Ovary (tissue), 9 donors: ENCODE results near the gene CFAP43. TPM values are rescaled to one million over a fixed set of nuclear protein-coding genes. Genes with fewer than 3 reads are reported as not detected.
"Not testable (repeated sequence)": the region's sequence is repeated elsewhere in the genome, so short reads cannot be mapped to it uniquely, and the experiment has no call there.

Experiments
- DNase-seq, 5 donors: peaks; one replicate each; pipeline ENCODE4 v3.0.0-alpha.2; 2019 to 2020
- H3K27ac ChIP-seq, 2 donors: fragments of 200-600 bp; one replicate each; pipeline versions ENCODE4 v1.5.1 to v1.8.0; 2019 to 2022
- H3K27me3 ChIP-seq: fragments of 200-600 bp; one replicate; pipeline ENCODE4 v1.8.0; 2022
- H3K36me3 ChIP-seq: fragments of 200-600 bp; sonication (generic); one replicate; pipeline ENCODE4 v1.5.1; 2019
- H3K4me1 ChIP-seq: one replicate; pipeline ENCODE4 v1.8.1; 2013; ENCODE audit warnings: mild to moderate bottlenecking, moderate library complexity; ENCODE audit not compliant: insufficient read depth
- H3K4me3 ChIP-seq: fragments of 200-600 bp; sonication (generic); one replicate; pipeline ENCODE4 v1.5.1; 2017
- H3K9me3 ChIP-seq, 2 donors: fragments of 200-600 bp in 1 of 2; sonication (generic) in 1 of 2; one replicate each; pipeline versions ENCODE4 v1.5.1 to v1.8.1; 2013 to 2019; ENCODE audit warnings: mild to moderate bottlenecking in 1 of 2, moderate library complexity in 1 of 2
- CTCF ChIP-seq, 3 donors: fragments of 450-650 bp in 2 of 3; fragments of 200-600 bp in 1 of 3; IDR thresholded peaks; one replicate each; pipeline versions ENCODE4 v1.5.1 to v1.8.0; 2016 to 2022; ENCODE audit warnings: antibody characterized with exemption in 3 of 3, mild to moderate bottlenecking in 1 of 3
- EP300 ChIP-seq: sonication (generic); formaldehyde crosslinking; IDR thresholded peaks from one replicate; pipeline ENCODE4 v1.6.1; 2017; ENCODE audit warnings: antibody characterized with exemption
- POLR2A ChIP-seq: fragments of 450-650 bp; IDR thresholded peaks from one replicate; pipeline ENCODE4 v1.6.1; 2017; ENCODE audit warnings: antibody characterized with exemption, mild to moderate bottlenecking, moderate library complexity
- WGBS, 3 donors: extraction: QIAGEN DNeasy Blood & Tissue Kit in 1 of 3; methylation state at CpG; one replicate each; pipeline versions ENCODE4 v1.1.5 to v1.1.7; 2013 to 2017; 5-methylcytosine and 5-hydroxymethylcytosine counted together
- intact Hi-C, 4 donors: fragments of 100-400 bp; cut with DNase I; formaldehyde crosslinking; loops; one replicate each; pipeline versions ENCODE4 v1.11.0 to v1.15.1; 2022 to 2023
- polyA plus RNA-seq, 2 donors: library from polyadenylated mRNA; stranded (reverse); fragments of 200-250 nt in 1 of 2; fragments of 350-450 nt in 1 of 2; fragmentation: Illumina TruSeq in 1 of 2; extraction: RNeasy Lipid Tissue Mini Kit (QIAGEN cat#74804) in 1 of 2; gene quantifications; one replicate each; pipeline ENCODE4 v1.2.3, GENCODE V29; 2013 to 2014
- total RNA-seq, 7 donors: library from RNA; depleted of rRNA in 2 of 7; stranded (reverse); fragments of >200 nt in 2 of 7; fragmentation: NEBNext Ultra II Directional in 3 of 7; extraction: Animal tissue kit (Norgen Biotek cat#: 25700) in 3 of 7; gene quantifications; one replicate each; pipeline versions ENCODE4 v1.1.0 to v1.2.4, GENCODE V29; 2016 to 2023
- donor health status: DM: no; HTN: no; CAD: no; lungs with moderate emphysema.
- donor health status: DM: no; HTN: no; CAD: no.
- donor health status: Bipolar disorder and iron deficiency.
- donor health status: DM: yes; HTN: yes; CAD: no.
- donor health status: DM: no; HTN: no; CAD: no.
- donor health status: DM: yes; HTN: yes; CAD: no.

CFAP43 gene
- total and polyA plus RNA-seq, 9 donors: 1.1 to 58.6 (median 2.6) TPM

GRCh38 chr10:104183682-104184081, 48.5 kb downstream of the CFAP43 start:
- no peak for DNase-seq
- Histone ChIP-seq H3K4me1 (no peaks in the 10 kb centered on the region), H3K27me3 (no peaks in the 10 kb centered on the region), H3K9me3 (no peaks in the 10 kb centered on the region), H3K36me3 (no peaks in the 10 kb centered on the region), H3K4me3 (no peak overlapping the region), H3K27ac (no peak overlapping the region)
- 82 to 91% (median 89%) methylated on average over 4 of the region's 4 CpGs for WGBS, 3 donors
- TF ChIP-seq CTCF (IDR thresholded peaks at IDR 0.05) (no peak), POLR2A (no peak)
- intact Hi-C loops: no loop called here

- H3K27me3 ChIP-seq, H3K4me1 ChIP-seq, intact Hi-C loops, H3K36me3 ChIP-seq, H3K4me3 ChIP-seq, H3K9me3 ChIP-seq, H3K27ac ChIP-seq, DNase-seq: not testable (repeated sequence)
- WGBS, 3 donors: 83 to 88% (median 86%) methylated on average over 1 of the region's 1 CpG
Observed at GRCh38 chr10:104174136-104174535, 58.0 kb downstream of the CFAP43 start.

GRCh38 chr10:104170610-104171254, 61.4 kb downstream of the CFAP43 start:
- intact Hi-C loops: no loop called here
- H3K4me3 ChIP-seq: no peak overlapping the region
- DNase-seq: no peak
- H3K9me3 ChIP-seq: no peaks in the 10 kb centered on the region
- TF ChIP-seq CTCF (IDR thresholded peaks at IDR 0.05): no peak
- no peak for TF ChIP-seq POLR2A
- TF ChIP-seq EP300: no peak
- WGBS, 3 donors: 89 to 90% (median 90%) methylated on average over 5 of the region's 5 CpGs
- H3K36me3 ChIP-seq: no peaks in the 10 kb centered on the region
- no peaks in the 10 kb centered on the region for H3K4me1 ChIP-seq
- H3K27me3 ChIP-seq: no peaks in the 10 kb centered on the region
- no peak overlapping the region for H3K27ac ChIP-seq

GRCh38 chr10:104155591-104155990, 76.6 kb downstream of the CFAP43 start:
- WGBS, 3 donors: 68 to 80% (median 75%) methylated on average over 2 of the region's 2 CpGs
- no peaks in the 10 kb centered on the region for H3K4me1 ChIP-seq
- TF ChIP-seq CTCF (IDR thresholded peaks at IDR 0.05): no peak
- TF ChIP-seq POLR2A: no peak
- no peak for TF ChIP-seq EP300
- no peaks in the 10 kb centered on the region for H3K36me3 ChIP-seq
- no peaks in the 10 kb centered on the region for H3K27me3 ChIP-seq
- DNase-seq: no peak
- H3K4me3 ChIP-seq: no peak overlapping the region
- H3K9me3 ChIP-seq: no peaks in the 10 kb centered on the region
- no peak overlapping the region for H3K27ac ChIP-seq
- intact Hi-C loops: no loop called here

- intact Hi-C loops: no loop called here
- Histone ChIP-seq H3K4me3 (no peak overlapping the region), H3K27me3 (no peaks in the 10 kb centered on the region), H3K9me3 (no peaks in the 10 kb centered on the region), H3K4me1 (no peaks in the 10 kb centered on the region), H3K36me3 (no peaks in the 10 kb centered on the region), H3K27ac (no peak overlapping the region)
- no peak for DNase-seq
- TF ChIP-seq CTCF (IDR thresholded peaks at IDR 0.05): no peak
- no peak for TF ChIP-seq POLR2A
- no peak for TF ChIP-seq EP300
Observed at GRCh38 chr10:104151737-104152136, 80.4 kb downstream of the CFAP43 start.
